HG03103 (cell line): ENCODE results near the gene CCDC51.
"Not testable (repeated sequence)": the region's sequence is repeated elsewhere in the genome, so short reads cannot be mapped to it uniquely, and the experiment has no call there.

Source experiments
- ATAC-seq: cut with Tn5 transposase; IDR thresholded peaks from one replicate; pipeline ENCODE4 v1.9.1; 2021; ENCODE audit warnings: low read depth; ENCODE audit not compliant: unreplicated experiment

Gene CCDC51

DNA sequence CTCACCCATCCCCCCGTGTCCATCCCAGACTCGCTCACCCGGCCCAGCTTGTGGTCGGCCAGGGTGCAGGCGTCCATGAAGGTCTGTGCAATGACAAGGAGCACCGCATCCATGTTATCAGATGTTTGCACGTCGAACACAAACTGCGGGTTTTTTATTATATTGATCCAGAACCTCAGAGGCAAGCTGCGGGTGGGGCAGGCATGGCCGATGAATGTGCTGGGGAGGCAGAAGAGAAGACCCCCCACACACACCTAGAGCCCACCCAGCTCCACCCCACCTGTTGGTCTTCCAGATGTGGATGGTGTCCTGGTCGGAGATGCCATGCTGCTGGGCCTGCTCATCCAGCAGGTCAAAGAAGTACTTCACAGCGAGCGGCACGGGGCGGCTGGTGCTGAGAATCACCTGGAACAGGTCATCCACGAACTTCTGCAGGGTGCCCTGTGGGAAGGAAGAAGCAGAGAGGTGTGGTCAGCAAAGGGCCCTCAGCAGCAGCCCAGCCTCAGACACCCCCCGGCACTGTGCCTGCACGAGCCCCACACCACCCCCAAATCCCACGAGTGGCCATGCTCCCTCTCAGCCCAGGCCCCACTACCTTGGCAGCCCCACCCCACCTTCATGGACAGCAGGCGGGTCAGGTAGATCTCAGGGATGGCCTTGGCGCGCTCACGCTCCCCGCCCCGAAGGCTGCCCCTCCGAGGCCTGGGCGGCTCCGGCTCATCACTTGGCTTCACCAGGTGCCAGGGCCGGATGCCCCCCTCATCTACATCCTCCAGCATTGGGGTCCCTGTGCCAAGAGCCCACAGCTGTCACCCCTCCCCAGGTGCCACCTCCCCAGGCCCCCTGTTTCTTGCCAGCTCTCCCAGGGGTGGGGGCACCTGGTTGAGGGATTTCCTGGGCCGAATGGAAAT, 30.4 kb downstream of the CCDC51 start:
- no peak for ATAC-seq

- no peak for ATAC-seq
These were observed 31.1 kb downstream of the CCDC51 start for GRCh38 chr3:48408823-48409281.

- no peak for ATAC-seq
These were observed 32.3 kb downstream of the CCDC51 start for GRCh38 chr3:48407542-48408099.

- ATAC-seq, result no peak
These were observed 33.2 kb downstream of the CCDC51 start for GRCh38 chr3:48406443-48407431.

- ATAC-seq, result no peak
These were observed 33.9 kb downstream of the CCDC51 start for GRCh38 chr3:48405971-48406370.

DNA sequence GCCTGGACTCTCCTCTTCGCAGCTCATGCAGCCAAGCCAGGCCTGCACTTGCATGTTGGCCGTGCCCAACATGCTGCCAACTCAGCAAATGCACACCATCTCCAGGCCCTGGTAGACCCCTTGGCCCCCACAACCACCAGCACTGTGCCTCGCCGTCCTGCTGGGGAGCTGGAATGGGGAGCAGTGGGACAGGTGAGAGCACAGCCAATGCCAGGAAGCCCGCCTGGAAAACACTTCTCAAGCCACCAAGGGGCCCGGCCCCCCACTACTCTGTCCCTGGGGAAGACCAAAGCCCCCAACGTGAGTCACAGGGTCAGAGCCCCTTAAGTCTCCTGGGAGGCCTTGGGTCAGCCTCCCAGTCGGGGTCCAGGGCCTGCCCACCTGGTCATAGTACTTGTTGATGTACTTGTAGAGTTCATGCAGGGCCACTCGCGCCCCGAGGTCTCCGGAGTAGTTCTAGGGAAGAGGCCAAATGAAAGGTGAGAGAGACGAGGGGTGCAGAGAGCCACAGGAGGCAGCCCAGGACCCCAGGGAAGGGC, 34.5 kb downstream of the CCDC51 start:
- ATAC-seq, result no peak

- no peak for ATAC-seq
These were observed 35.2 kb downstream of the CCDC51 start for GRCh38 chr3:48404440-48405342.

GRCh38 chr3:48403533-48404439, 36.1 kb downstream of the CCDC51 start:
- no peak for ATAC-seq

DNA sequence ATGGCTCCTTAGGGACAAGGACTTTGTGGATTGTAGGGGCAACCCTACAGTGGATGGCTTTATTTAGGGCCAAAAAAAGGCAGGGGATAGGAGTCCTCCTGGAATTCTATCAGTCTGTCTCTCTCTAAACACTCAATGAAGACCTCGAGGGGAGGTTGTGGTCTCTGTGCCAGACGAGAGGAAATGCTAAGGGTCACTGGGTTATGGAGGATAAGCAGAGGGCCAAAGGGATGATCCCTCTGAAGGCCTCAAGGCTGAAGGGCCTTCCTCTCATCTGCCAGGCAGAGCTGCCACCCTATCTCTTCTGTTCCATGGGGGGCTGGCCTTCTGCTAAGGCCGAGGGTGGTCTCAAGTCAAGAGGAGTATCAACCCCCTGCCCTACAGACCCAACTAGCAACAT, 37.0 kb downstream of the CCDC51 start:
- no peak for ATAC-seq

DNA sequence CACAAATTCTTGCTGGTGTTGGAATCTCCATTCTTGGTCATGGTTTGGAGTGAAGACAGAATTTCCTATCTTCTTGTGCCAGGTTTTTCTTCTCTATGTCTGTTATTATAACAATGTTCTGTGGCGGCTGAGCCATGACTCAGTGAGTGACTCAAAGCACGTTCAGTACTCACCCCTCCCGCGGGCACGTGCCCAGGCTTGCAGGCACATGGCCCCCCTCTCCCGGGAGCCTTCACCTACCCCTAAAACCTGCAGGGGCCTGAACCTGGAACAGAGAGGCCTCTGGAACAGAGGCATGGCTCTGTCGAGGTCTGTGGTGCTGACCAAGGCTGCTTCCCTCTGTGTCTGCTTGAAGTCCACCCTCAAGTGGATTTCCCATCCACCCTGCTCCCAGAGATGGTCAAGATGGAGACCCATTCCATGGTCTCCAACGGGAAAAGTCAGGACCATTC, 37.6 kb downstream of the CCDC51 start:
- no peak for ATAC-seq

GRCh38 chr3:48401434-48401901, 38.5 kb downstream of the CCDC51 start:
- not testable (repeated sequence) for ATAC-seq

DNA sequence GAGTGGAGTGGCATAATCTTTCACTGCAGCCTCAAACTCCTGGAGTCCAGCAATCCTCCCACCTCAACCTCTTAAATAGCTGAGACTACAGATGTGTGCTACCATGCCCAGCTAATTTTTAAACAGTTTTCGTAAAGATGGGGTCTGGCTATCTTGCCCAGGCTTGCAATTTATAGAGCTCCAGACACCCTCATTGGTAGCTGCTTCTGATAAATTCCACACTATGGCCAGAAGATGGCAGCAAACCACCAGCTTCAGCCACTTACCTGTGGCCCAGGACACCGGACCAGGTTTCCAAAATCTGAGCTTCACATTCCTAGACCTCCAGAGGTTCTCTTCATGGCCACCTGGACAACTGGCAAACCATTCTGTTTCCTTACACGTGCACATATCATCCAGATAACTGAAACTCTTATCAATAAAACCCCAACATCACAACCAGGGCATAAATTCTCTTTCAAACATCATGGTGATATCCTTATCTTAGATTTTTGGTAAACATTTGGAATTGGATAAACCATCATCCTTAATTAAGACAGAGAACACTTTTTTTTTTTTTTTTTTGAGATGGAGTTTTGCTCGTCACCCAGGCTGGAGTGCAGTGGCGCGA, 39.0 kb downstream of the CCDC51 start:
- no peak for ATAC-seq

- no peak for ATAC-seq
These were observed 40.3 kb downstream of the CCDC51 start for GRCh38 chr3:48399387-48400172.

DNA sequence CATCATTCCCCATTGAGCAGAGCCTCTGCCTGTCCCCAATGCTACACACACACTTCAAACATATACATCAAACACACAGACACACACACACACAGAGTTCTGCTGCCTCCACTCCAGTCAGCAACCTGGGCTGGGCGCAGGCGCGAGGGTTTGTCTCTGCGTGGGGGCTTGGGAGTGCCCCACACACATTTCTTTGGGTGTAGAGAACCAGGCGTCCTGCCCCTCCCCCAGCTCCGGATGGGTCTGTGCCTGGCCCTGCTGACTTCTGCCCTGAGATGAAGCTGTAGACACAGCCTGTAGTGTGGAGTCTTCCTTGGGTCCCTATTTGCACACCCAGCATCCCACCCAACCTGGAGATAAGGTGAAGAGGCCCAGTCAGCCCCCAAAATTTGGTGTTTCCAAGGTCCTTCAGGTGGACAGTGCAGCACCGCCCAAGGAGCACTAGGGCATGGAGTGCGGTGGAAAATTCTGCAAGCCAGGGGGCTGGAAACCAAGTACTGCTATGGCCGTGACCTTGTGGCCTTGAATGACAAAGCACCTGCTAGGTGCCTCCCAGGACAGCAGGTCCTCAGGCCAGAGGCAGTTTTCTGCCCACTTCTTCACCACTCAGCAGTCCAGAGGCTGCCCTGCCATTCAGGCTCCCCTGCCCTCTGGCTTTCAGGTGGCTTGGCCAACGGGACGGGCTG, 41.1 kb downstream of the CCDC51 start:
- ATAC-seq, result no peak

GRCh38 chr3:48397767-48398681, 41.9 kb downstream of the CCDC51 start:
- no peak for ATAC-seq

DNA sequence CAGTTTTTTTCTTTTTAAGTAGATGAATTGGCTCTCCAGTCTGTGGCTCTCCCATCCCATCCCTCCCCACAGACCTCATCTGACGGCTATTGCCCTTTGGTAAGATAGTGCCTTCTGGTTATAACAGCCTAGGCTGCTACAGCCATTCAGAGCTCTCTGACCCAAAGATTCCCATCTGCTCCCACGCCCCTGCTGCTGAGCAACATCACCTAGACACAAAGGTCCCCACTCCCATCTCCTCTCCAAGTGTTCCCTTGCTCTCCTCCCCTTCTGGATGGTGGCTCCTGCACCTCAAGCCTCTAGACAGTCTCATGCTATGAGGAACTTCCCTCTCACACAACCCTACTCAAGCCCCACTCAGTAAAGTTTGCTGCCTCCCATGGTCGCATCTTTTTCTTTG, 44.2 kb downstream of the CCDC51 start:
- ATAC-seq, result no peak
